Measurements from ENCODE around the gene GATAD2A. TPM values are rescaled to one million over a fixed set of nuclear protein-coding genes. Genes with fewer than 3 reads are reported as not detected.

Gene GATAD2A
- total RNA-seq, 1 experiment from 2014 or later: 38.4 TPM

DNA sequence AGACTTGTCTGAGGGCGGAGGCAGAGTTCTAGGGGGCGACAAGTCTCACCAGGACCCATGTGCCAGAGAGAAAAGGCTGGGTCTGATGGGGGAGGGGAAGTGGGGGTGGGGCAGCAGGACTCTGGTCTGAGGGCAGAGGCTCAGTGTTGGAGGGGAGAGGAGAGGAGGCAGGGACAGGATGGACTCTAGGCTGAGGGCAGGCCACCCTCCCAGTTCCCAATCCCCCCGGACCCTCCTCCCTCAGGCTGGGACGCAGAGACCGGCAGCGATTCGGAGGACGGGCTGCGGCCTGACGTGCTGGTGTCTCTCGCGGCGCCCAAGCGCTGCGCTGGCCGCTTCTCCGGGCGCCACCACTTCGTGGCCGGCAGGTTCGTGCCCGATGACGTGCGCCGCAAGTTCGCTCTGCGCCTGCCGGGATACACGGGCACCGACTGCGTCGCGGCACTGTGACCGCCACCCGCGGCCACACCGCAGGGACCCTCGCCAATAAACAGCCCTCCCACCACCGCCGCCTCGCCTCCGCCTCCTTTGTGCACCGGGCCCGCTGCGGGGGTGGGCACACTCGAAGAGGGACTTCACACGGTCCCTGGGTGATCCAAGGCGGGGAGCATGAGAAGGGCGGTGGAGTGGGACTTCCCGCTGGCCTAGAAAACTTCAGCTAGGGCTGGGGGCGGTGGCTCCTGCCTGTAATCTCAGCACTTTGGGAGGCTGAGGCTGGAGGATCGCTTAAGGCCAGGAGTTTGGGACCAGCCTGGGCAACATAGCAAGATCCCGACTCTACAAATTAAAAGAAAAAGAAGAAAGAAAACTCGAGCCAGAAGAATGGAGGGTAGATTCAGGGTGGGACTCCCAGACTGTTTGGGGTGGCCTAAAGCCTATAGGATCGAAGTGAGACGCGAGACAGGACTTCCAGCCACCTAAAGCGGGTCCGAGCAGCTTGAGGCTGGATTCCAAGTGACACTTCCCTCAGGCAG is 131.9 kb downstream of the GATAD2A start:
- Histone ChIP-seq H3K9me2 (replicated peaks; ENCODE audit: insufficient read depth, low read length) (no peaks in the 10 kb centered on the region), H3K4me1 (ENCODE audit: low read length) (no peaks in the 10 kb centered on the region), H2AFZ (ENCODE audit: low read length) (no peak overlapping the region), H3K9ac (ENCODE audit: low read length) (no peak overlapping the region), H4K20me1 (ENCODE audit: insufficient read depth, low read depth, low read length) (no peaks in the 10 kb centered on the region), H3K9me3 (ENCODE audit: low read length) (no peaks in the 10 kb centered on the region), H3K36me3 (ENCODE audit: insufficient read depth, low read length) (peaks cover 8% of the 10 kb centered on the region; the same call in 1 of the 2 replicates), H3K4me2 (ENCODE audit: low read depth, low read length, poor library complexity, severe bottlenecking) (no peak overlapping the region), H3K27me3 (ENCODE audit: low read length) (no peaks in the 10 kb centered on the region), H3K4me3 (ENCODE audit: low read length) (no peak overlapping the region), H3K79me2 (ENCODE audit: low read length) (no peaks in the 10 kb centered on the region), H3K27ac (ENCODE audit: low read length) (no peak overlapping the region)
- no peak for DNase-seq

DNA sequence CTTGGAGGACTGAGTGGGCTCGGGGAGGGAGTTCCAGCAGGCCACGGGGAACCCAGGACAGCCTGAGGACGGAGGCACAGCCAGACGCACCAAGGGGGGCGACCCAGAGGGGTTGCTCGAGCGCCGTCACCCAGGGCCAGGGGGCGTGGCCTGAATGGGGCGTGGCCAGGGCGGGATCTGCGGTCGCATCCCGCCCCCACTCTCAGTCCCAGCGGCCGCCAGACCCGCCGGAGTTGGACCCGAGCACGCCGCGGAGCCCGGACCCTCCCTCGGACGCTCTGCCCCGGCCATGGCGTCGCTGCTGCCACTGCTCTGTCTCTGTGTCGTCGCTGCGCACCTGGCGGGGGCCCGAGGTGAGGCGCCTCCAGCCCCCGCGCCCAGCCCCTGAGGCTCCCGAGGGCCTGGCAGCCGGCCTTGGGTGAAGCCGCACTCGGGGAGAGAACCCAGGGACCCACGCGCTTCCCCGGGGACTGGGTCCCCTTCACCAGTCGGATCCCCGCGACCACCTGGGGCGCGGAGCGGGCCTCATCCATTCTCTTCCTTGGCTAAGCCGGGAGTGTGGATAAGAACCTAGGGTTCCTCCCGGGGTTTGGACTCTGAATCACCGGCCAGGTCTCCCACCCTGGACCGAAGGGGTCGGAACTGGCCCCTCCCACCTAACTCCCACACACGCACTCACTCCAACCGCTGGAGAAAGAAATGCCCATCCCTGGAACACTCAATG is 132.7 kb downstream of the GATAD2A start, which contains the start of gene CILP2:
Gene CILP2, plus strand, starts transcription at position 205 of the 724 bp plus-strand sequence. Its CDS starts 85 bp downstream, at position 290.
- peak within 1 kb of the TSS; percentile 23 for H3K4me2 ChIP-seq (ENCODE audit: low read depth, low read length, poor library complexity, severe bottlenecking)

DNA sequence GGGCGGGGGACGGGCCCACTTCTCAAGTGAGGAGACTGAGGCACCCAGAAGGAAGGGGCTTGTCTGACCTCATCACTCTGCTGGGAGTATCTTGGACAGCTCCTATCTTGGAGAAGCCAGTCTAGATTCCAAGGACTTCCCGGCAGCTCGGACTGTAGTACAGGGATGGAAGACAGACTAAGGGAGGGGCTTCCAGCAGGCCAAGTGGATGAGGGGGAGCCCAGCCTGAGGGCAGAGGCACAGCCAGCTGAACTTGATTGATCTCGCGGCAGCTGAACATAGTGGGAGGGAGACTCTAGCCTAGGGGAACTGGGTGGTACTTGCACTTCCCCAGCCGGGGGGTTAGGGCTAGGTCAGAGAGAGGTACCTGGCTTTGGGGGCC is 133.3 kb downstream of the GATAD2A start:
- Histone ChIP-seq H3K4me3 (ENCODE audit: low read length) (no peak overlapping the region), H3K9ac (ENCODE audit: low read length) (no peak overlapping the region), H3K27me3 (ENCODE audit: low read length) (no peaks in the 10 kb centered on the region), H3K4me2 (ENCODE audit: low read depth, low read length, poor library complexity, severe bottlenecking) (no peak overlapping the region), H3K9me3 (ENCODE audit: low read length) (no peaks in the 10 kb centered on the region), H3K4me1 (ENCODE audit: low read length) (no peaks in the 10 kb centered on the region), H3K27ac (ENCODE audit: low read length) (no peak overlapping the region), H3K79me2 (ENCODE audit: low read length) (no peaks in the 10 kb centered on the region), H2AFZ (ENCODE audit: low read length) (no peak overlapping the region), H4K20me1 (ENCODE audit: insufficient read depth, low read depth, low read length) (no peaks in the 10 kb centered on the region), H3K9me2 (replicated peaks; ENCODE audit: insufficient read depth, low read length) (no peaks in the 10 kb centered on the region), H3K36me3 (ENCODE audit: insufficient read depth, low read length) (0 out of 2 replicates have a peak, but pooled peaks cover 3% of the 10 kb centered on the region)
- no peak for DNase-seq

More for the DNA sequence above, 132.7 kb downstream of the GATAD2A start, which contains the start of gene CILP2:
- no peaks in the 10 kb centered on the region for H3K27me3 ChIP-seq (ENCODE audit: low read length)
- H3K9me2 ChIP-seq (replicated peaks; ENCODE audit: insufficient read depth, low read length): no peaks in the 10 kb centered on the region
- peak; percentile 73 for DNase-seq
- no peaks in the 10 kb centered on the region for H3K79me2 ChIP-seq (ENCODE audit: low read length)
- H3K36me3 ChIP-seq (ENCODE audit: insufficient read depth, low read length): 0 out of 2 replicates have a peak, but pooled peaks cover 3% of the 10 kb centered on the region
- no peaks in the 10 kb centered on the region for H3K9me3 ChIP-seq (ENCODE audit: low read length)
- no peak within 1 kb of the TSS for H3K9ac ChIP-seq (ENCODE audit: low read length)
- H3K27ac ChIP-seq (ENCODE audit: low read length): no peak within 1 kb of the TSS
- H3K4me1 ChIP-seq (ENCODE audit: low read length): no peaks in the 10 kb centered on the region
- no peaks in the 10 kb centered on the region for H4K20me1 ChIP-seq (ENCODE audit: insufficient read depth, low read depth, low read length)
- H3K4me3 ChIP-seq (ENCODE audit: low read length): no peak within 1 kb of the TSS
- H2AFZ ChIP-seq (ENCODE audit: low read length): no peak within 1 kb of the TSS

DNA sequence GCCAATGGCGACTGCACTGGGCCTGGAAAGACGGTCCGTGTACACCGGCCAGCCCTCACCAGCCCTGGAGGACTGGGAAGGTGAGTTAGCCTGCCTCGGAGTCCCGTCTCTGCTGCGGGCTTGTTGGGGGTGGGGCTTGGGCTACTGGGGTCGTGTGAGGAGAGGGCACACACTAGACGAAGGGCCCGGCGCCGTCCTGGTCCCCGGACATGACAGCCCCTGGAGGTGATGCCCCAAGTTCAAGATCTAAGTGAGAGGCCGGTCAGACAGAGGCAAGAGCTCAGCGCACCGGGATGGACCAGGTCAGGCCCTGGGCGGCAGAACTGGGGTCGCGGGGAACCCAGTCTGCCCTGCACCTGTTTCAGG is 134.2 kb downstream of the GATAD2A start:
- Histone ChIP-seq H3K27ac (ENCODE audit: low read length) (no peak overlapping the region), H3K9ac (ENCODE audit: low read length) (no peak overlapping the region), H3K4me3 (ENCODE audit: low read length) (no peak overlapping the region), H3K9me3 (ENCODE audit: low read length) (no peaks in the 10 kb centered on the region), H2AFZ (ENCODE audit: low read length) (no peak overlapping the region), H3K79me2 (ENCODE audit: low read length) (no peaks in the 10 kb centered on the region), H3K27me3 (ENCODE audit: low read length) (no peaks in the 10 kb centered on the region), H3K4me2 (ENCODE audit: low read depth, low read length, poor library complexity, severe bottlenecking) (no peak overlapping the region), H3K9me2 (replicated peaks; ENCODE audit: insufficient read depth, low read length) (no peaks in the 10 kb centered on the region), H3K36me3 (ENCODE audit: insufficient read depth, low read length) (no peaks in the 10 kb centered on the region), H4K20me1 (ENCODE audit: insufficient read depth, low read depth, low read length) (no peaks in the 10 kb centered on the region), H3K4me1 (ENCODE audit: low read length) (no peaks in the 10 kb centered on the region)
- no peak for DNase-seq

DNA sequence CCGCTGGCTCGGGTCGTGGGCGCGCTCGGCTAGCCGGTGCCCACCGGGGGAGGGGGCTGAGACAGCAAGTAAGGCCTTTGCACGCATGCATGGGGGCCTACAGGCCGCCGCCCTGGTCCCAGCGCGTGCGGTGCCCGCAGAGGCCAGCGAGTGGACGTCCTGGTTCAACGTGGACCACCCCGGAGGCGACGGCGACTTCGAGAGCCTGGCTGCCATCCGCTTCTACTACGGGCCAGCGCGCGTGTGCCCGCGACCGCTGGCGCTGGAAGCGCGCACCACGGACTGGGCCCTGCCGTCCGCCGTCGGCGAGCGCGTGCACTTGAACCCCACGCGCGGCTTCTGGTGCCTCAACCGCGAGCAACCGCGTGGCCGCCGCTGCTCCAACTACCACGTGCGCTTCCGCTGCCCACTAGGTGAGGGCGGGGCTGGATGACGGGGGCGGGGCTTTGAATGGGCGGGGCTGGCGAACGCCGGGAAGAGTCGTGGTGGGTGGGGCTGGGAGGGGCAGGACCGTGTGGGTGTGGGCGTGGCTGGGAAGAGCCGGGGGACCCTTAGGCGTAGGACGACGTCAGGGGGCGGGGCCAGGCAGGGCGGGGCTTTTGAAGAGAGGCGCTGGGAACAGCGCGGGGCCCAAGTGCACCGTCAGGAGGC is 134.7 kb downstream of the GATAD2A start:
- no peak overlapping the region for H2AFZ ChIP-seq (ENCODE audit: low read length)
- no peaks in the 10 kb centered on the region for H3K27me3 ChIP-seq (ENCODE audit: low read length)
- no peak for DNase-seq
- H3K9ac ChIP-seq (ENCODE audit: low read length): no peak overlapping the region
- H4K20me1 ChIP-seq (ENCODE audit: insufficient read depth, low read depth, low read length): no peaks in the 10 kb centered on the region
- no peak overlapping the region for H3K4me3 ChIP-seq (ENCODE audit: low read length)
- H3K4me2 ChIP-seq (ENCODE audit: low read depth, low read length, poor library complexity, severe bottlenecking): no peak overlapping the region
- no peaks in the 10 kb centered on the region for H3K4me1 ChIP-seq (ENCODE audit: low read length)
- no peaks in the 10 kb centered on the region for H3K79me2 ChIP-seq (ENCODE audit: low read length)
- no peaks in the 10 kb centered on the region for H3K36me3 ChIP-seq (ENCODE audit: insufficient read depth, low read length)
- H3K9me3 ChIP-seq (ENCODE audit: low read length): no peaks in the 10 kb centered on the region
- H3K27ac ChIP-seq (ENCODE audit: low read length): no peak overlapping the region
- no peaks in the 10 kb centered on the region for H3K9me2 ChIP-seq (replicated peaks; ENCODE audit: insufficient read depth, low read length)

DNA sequence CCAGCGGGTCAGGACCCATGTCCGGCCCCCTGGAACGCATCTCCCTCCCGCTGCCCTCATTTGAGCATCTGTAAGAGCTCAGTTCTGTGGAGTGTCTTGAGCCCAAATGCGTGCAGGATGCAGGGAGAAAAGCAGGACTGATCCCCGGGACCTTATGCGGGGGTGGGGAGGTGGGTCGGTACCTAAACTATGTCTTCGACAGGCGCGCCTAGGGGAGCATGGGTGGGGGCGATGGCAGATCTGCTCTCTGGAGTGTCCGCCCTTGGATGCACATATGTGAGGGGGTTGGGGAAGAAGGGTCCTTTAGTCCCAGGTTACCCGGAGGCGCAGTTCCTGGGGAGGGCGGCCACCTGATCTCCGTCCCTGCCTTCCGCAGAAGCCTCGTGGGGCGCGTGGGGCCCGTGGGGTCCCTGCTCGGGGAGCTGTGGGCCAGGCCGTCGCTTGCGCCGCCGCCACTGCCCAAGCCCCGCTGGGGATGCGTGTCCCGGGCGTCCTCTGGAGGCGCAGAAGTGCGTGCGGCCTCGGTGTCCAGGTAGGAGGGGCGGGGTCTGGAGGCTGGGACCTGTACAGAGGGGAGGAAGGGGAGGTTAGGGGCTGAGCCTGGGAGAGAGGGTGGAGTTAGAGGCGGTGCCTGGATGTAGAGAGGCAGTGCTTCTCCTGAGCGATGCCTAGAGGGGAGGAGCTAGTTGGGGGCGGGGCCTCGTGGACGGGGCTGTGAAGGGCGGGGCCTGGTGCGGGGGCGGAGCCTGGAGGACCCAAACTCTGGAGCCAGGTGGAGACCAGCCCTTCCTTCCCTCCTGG is 135.4 kb downstream of the GATAD2A start:
- no peak overlapping the region for H3K27ac ChIP-seq (ENCODE audit: low read length)
- H3K9ac ChIP-seq (ENCODE audit: low read length): no peak overlapping the region
- no peaks in the 10 kb centered on the region for H3K4me1 ChIP-seq (ENCODE audit: low read length)
- H3K27me3 ChIP-seq (ENCODE audit: low read length): no peaks in the 10 kb centered on the region
- H4K20me1 ChIP-seq (ENCODE audit: insufficient read depth, low read depth, low read length): no peaks in the 10 kb centered on the region
- H3K9me3 ChIP-seq (ENCODE audit: low read length): no peaks in the 10 kb centered on the region
- no peak overlapping the region for H2AFZ ChIP-seq (ENCODE audit: low read length)
- peak; percentile 91 for DNase-seq
- H3K4me3 ChIP-seq (ENCODE audit: low read length): no peak overlapping the region
- H3K9me2 ChIP-seq (replicated peaks; ENCODE audit: insufficient read depth, low read length): no peaks in the 10 kb centered on the region
- no peaks in the 10 kb centered on the region for H3K36me3 ChIP-seq (ENCODE audit: insufficient read depth, low read length)
- no peak overlapping the region for H3K4me2 ChIP-seq (ENCODE audit: low read depth, low read length, poor library complexity, severe bottlenecking)
- no peaks in the 10 kb centered on the region for H3K79me2 ChIP-seq (ENCODE audit: low read length)

DNA sequence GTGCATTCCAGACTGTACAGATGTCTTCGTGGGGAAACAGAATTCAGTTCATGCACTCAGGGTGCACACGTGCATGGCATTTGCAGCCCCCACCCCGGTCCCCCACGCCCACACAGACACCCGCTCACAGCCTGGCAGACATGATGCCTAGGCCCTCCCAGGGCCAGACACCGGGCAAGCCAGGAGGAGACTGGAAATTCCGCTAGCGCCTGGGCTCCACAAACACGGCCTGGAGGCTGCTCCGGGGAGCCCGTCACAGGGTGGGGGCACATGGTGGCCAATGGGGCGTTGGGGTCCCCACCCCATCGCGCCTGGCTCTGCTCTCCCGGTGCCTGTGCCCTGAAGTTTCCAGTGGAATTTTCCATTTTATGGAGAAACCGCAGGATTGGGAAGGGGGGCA is 136.1 kb downstream of the GATAD2A start:
- Histone ChIP-seq H3K4me3 (ENCODE audit: low read length) (no peak overlapping the region), H3K9me3 (ENCODE audit: low read length) (no peaks in the 10 kb centered on the region), H3K27me3 (ENCODE audit: low read length) (no peaks in the 10 kb centered on the region), H3K9me2 (replicated peaks; ENCODE audit: insufficient read depth, low read length) (no peaks in the 10 kb centered on the region), H3K79me2 (ENCODE audit: low read length) (no peaks in the 10 kb centered on the region), H3K4me1 (ENCODE audit: low read length) (no peaks in the 10 kb centered on the region), H3K4me2 (ENCODE audit: low read depth, low read length, poor library complexity, severe bottlenecking) (no peak overlapping the region), H2AFZ (ENCODE audit: low read length) (no peak overlapping the region), H3K27ac (ENCODE audit: low read length) (no peak overlapping the region), H4K20me1 (ENCODE audit: insufficient read depth, low read depth, low read length) (no peaks in the 10 kb centered on the region), H3K9ac (ENCODE audit: low read length) (no peak overlapping the region), H3K36me3 (ENCODE audit: insufficient read depth, low read length) (no peaks in the 10 kb centered on the region)
- DNase-seq: no peak

Data from Karpas-422 (cell line).